PC-9 (cell line): ENCODE measurements around the gene TRIM28. TPM values are rescaled to one million over a fixed set of nuclear protein-coding genes. Genes with fewer than 3 reads are reported as not detected.
"Not testable (repeated sequence)": the region's sequence is repeated elsewhere in the genome, so short reads cannot be mapped to it uniquely, and the experiment has no call there.

Experiments used
- BruUV-seq: library from RNA; stranded (reverse); fragments of 400-500 nt; replicated peaks from 2 replicates; lab custom pipeline; 2021; lab: Mats Ljungman, UMichigan
- CTCF ChIA-PET: fragments of 300-600 bp; sonication (Branson Sonifier 250); formaldehyde crosslinking; loops from one replicate; lab custom pipeline; 2022; ENCODE audit warnings: antibody characterized with exemption; lab: Charles Lee
- POLR2A ChIA-PET: fragments of 300-600 bp; sonication (Branson Sonifier 250); formaldehyde crosslinking; loops from one replicate; lab custom pipeline; 2022; ENCODE audit warnings: antibody characterized with exemption; ENCODE audit not compliant: unreplicated experiment; lab: Charles Lee
- DNase-seq, 2 experiments: peaks; one replicate each; pipeline versions ENCODE4 v3.0.0 to v3.0.0-alpha.2; 2015 to 2022; ENCODE audit warnings: mixed read lengths in 1 of 2
- H2AFZ ChIP-seq: fragments of 200-600 bp; sonication (generic); 2 replicates; pipeline ENCODE4 v1.8.1; 2017; ENCODE audit warnings: antibody characterized with exemption
- H3F3A ChIP-seq: fragments of 200-600 bp; sonication (generic); 2 replicates; pipeline ENCODE4 v1.8.1; 2017; ENCODE audit warnings: antibody characterized with exemption, mild to moderate bottlenecking, low read depth; ENCODE audit not compliant: insufficient read depth
- H3K27ac ChIP-seq: fragments of 200-600 bp; sonication (generic); 2 replicates; pipeline ENCODE4 v1.6.1; 2016; ENCODE audit warnings: mixed run types
- H3K27me3 ChIP-seq: fragments of 200-600 bp; sonication (generic); 2 replicates; pipeline ENCODE4 v1.6.1; 2016; ENCODE audit warnings: low read depth, mixed run types; ENCODE audit not compliant: insufficient read depth
- H3K36me3 ChIP-seq: fragments of 200-600 bp; sonication (generic); 2 replicates; pipeline ENCODE4 v1.6.1; 2016; ENCODE audit warnings: low read depth, mixed run types
- H3K4me1 ChIP-seq: fragments of 200-600 bp; sonication (generic); replicated peaks from 2 replicates; pipeline ENCODE4 v1.6.1; 2016; ENCODE audit warnings: mixed run types; ENCODE audit not compliant: insufficient read depth
- H3K4me2 ChIP-seq: fragments of 200-600 bp; sonication (generic); 2 replicates; pipeline ENCODE4 v1.6.1; 2017; ENCODE audit warnings: mixed run types
- H3K4me3 ChIP-seq: fragments of 200-600 bp; sonication (generic); 2 replicates; pipeline ENCODE4 v1.6.1; 2016; ENCODE audit warnings: mixed run types
- H3K79me2 ChIP-seq: fragments of 200-600 bp; sonication (generic); 2 replicates; pipeline ENCODE4 v1.6.1; 2017; ENCODE audit warnings: low read depth, mixed run types
- H3K9me2 ChIP-seq: fragments of 200-600 bp; sonication (generic); 2 replicates; pipeline ENCODE4 v1.8.1; 2017; ENCODE audit warnings: mild to moderate bottlenecking; ENCODE audit not compliant: insufficient read depth
- H3K9me3 ChIP-seq: fragments of 200-600 bp; sonication (generic); 2 replicates; pipeline ENCODE4 v1.8.1; 2016; ENCODE audit warnings: low read depth; ENCODE audit not compliant: insufficient read depth
- H4K20me1 ChIP-seq: fragments of 200-600 bp; sonication (generic); 2 replicates; pipeline ENCODE4 v1.8.1; 2017; ENCODE audit not compliant: insufficient read depth
- CTCF ChIP-seq: fragments of 200-600 bp; sonication (generic); conservative IDR thresholded peaks from 2 replicates; pipeline ENCODE4 v1.6.1; 2017; ENCODE audit warnings: mixed run types, antibody characterized with exemption, mild to moderate bottlenecking, moderate library complexity
- EZH2 ChIP-seq: fragments of 200-600 bp; sonication (generic); IDR thresholded peaks from 2 replicates; pipeline ENCODE4 v1.8.0; 2017; ENCODE audit warnings: antibody characterized with exemption, low read depth
- intact Hi-C: fragments of 100-400 bp; cut with micrococcal nuclease; formaldehyde crosslinking; loops from one replicate; pipeline ENCODE4 v1.10.0; 2022; ENCODE audit not compliant: unreplicated experiment
- total RNA-seq: library from RNA; stranded (reverse); gene quantifications from 2 replicates; pipeline ENCODE4 v1.2.3, GENCODE V29; 2021

Gene TRIM28
- total RNA-seq, 1 experiment from 2014 or later: 322 TPM

- ChIA-PET CTCF (no interaction called here), POLR2A (no interaction called here)
- H3K4me1 ChIP-seq: no peaks in the 10 kb centered on the region
- no peaks in the 10 kb centered on the region for H4K20me1 ChIP-seq
- H3K4me3 ChIP-seq: no peak within 1 kb of the TSS
- intact Hi-C loops: no loop called here
- H3K36me3 ChIP-seq: no peaks in the 10 kb centered on the region
- no TSS peak for BruUV-seq
- no peak within 1 kb of the TSS for H3K27ac ChIP-seq
- H3K79me2 ChIP-seq: no peaks in the 10 kb centered on the region
- H3K9me2 ChIP-seq: no peaks in the 10 kb centered on the region
- no peak for DNase-seq
- H3K27me3 ChIP-seq: no peaks in the 10 kb centered on the region
- no peaks in the 10 kb centered on the region for H3F3A ChIP-seq
- no peak for TF ChIP-seq EZH2
- TF ChIP-seq CTCF: no peak
- H3K4me2 ChIP-seq: no peak within 1 kb of the TSS
- H2AFZ ChIP-seq: no peak within 1 kb of the TSS
- H3K9me3 ChIP-seq: no peaks in the 10 kb centered on the region
Measured at GRCh38 chr19:58572818-58573657, 29.2 kb downstream of the TRIM28 start, which contains the start of gene MZF1. Gene MZF1 (minus strand): TSS chr19:58573335. CDS start chr19:58571389, 1,946 bp downstream.

GRCh38 chr19:58573658-58574164, 29.8 kb downstream of the TRIM28 start:
- no peaks in the 10 kb centered on the region for H3K36me3 ChIP-seq
- CTCF ChIA-PET: no interaction called here
- H4K20me1 ChIP-seq: no peaks in the 10 kb centered on the region
- H3F3A ChIP-seq: no peaks in the 10 kb centered on the region
- TF ChIP-seq CTCF (no peak), EZH2 (no peak)
- H3K4me2 ChIP-seq: no peak overlapping the region
- H3K9me3 ChIP-seq: no peaks in the 10 kb centered on the region
- no peaks in the 10 kb centered on the region for H3K9me2 ChIP-seq
- H3K79me2 ChIP-seq: no peaks in the 10 kb centered on the region
- no peaks in the 10 kb centered on the region for H3K4me1 ChIP-seq
- POLR2A ChIA-PET: no interaction called here
- no peak overlapping the region for H3K27ac ChIP-seq
- no peaks in the 10 kb centered on the region for H3K27me3 ChIP-seq
- no peak for DNase-seq
- H2AFZ ChIP-seq: no peak overlapping the region
- intact Hi-C loops: no loop called here
- no peak overlapping the region for H3K4me3 ChIP-seq
- BruUV-seq: no TSS peak

- no peak for TF ChIP-seq EZH2
- BruUV-seq: no TSS peak
- Histone ChIP-seq H4K20me1 (no peaks in the 10 kb centered on the region), H3K27me3 (no peaks in the 10 kb centered on the region), H3K36me3 (no peaks in the 10 kb centered on the region), H3K27ac (no peak overlapping the region), H3K79me2 (no peaks in the 10 kb centered on the region), H3K9me2 (no peaks in the 10 kb centered on the region), H3K4me1 (no peaks in the 10 kb centered on the region), H3F3A (no peaks in the 10 kb centered on the region), H3K4me2 (no peak overlapping the region), H3K9me3 (no peaks in the 10 kb centered on the region), H2AFZ (no peak overlapping the region), H3K4me3 (no peak overlapping the region)
- DNase-seq: no peak
- CTCF ChIA-PET: no interaction called here
- POLR2A ChIA-PET: no interaction called here
- intact Hi-C loops: no loop called here
Measured at GRCh38 chr19:58575183-58576041, 31.5 kb downstream of the TRIM28 start.

- H3K9me2 ChIP-seq, CTCF ChIA-PET, POLR2A ChIA-PET, H2AFZ ChIP-seq, H4K20me1 ChIP-seq, intact Hi-C loops, H3K79me2 ChIP-seq, H3K4me2 ChIP-seq, H3K4me1 ChIP-seq, H3K27ac ChIP-seq, BruUV-seq, H3K9me3 ChIP-seq, H3K4me3 ChIP-seq, H3K36me3 ChIP-seq, H3K27me3 ChIP-seq, H3F3A ChIP-seq, DNase-seq: not testable (repeated sequence)
Measured at GRCh38 chr19:58577581-58577980, 33.7 kb downstream of the TRIM28 start.
